SJCRH30 (cell line): ENCODE measurements around the gene TMEM108. TPM values are rescaled to one million over a fixed set of nuclear protein-coding genes. Genes with fewer than 3 reads are reported as not detected.

Source experiments
- DNase-seq, 2 experiments: peaks; one replicate each; pipeline ENCODE4 v3.0.0-alpha.2; 2015 to 2020
- H3K27ac ChIP-seq: fragments of 250-450 bp; sonication (Bioruptor Pico); 2 replicates; pipeline ENCODE4 v1.5.1; 2020; ENCODE audit warnings: mild to moderate bottlenecking, moderate library complexity
- H3K27me3 ChIP-seq: fragments of 250-450 bp; sonication (Bioruptor Pico); 2 replicates; pipeline ENCODE4 v1.5.1; 2020; ENCODE audit warnings: mild to moderate bottlenecking, moderate library complexity
- H3K36me3 ChIP-seq: fragments of 250-450 bp; sonication (Bioruptor Pico); 2 replicates; pipeline ENCODE4 v1.5.1; 2020; ENCODE audit warnings: mild to moderate bottlenecking, moderate library complexity
- H3K4me1 ChIP-seq: fragments of 250-450 bp; sonication (Bioruptor Pico); 2 replicates; pipeline ENCODE4 v1.5.1; 2020; ENCODE audit warnings: mild to moderate bottlenecking, moderate library complexity
- H3K4me3 ChIP-seq: fragments of 250-450 bp; sonication (Bioruptor Pico); 2 replicates; pipeline ENCODE4 v1.5.1; 2020; ENCODE audit warnings: mild to moderate bottlenecking, moderate library complexity
- H3K9me3 ChIP-seq: fragments of 250-450 bp; sonication (Bioruptor Pico); replicated peaks from 2 replicates; pipeline ENCODE4 v1.5.1; 2020; ENCODE audit warnings: mild to moderate bottlenecking, moderate library complexity
- total RNA-seq: library from RNA; depleted of rRNA; stranded (reverse); fragments of >200 nt; shearing (Covaris generic); gene quantifications from 2 replicates; pipeline ENCODE4 v1.2.3, GENCODE V29; 2014

Gene TMEM108
- total RNA-seq, 1 experiment from 2014 or later: 14.1 TPM

DNA sequence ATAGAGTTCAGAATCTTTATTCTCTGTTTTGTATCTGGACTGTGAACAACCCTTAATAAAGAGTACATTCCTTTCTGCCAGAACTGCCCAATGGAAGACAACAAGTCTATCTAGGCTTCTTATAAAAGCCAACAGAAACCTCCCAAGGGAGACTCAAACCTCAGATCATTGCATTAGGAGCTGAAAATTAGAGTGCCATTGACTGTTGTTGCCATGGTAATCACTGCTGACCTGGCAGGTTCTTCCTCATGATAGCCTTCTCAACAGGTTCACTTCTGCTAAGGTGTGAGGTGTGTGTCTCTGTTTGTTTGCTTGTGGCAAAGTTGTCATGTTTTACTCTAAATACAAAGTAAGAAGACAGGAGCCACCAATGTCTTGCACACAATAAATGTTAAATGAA is 79.2 kb downstream of the TMEM108 start:
- DNase-seq: no peak
- no peaks in the 10 kb centered on the region for H3K36me3 ChIP-seq
- H3K9me3 ChIP-seq: no peaks in the 10 kb centered on the region
- no peaks in the 10 kb centered on the region for H3K4me1 ChIP-seq
- no peak overlapping the region for H3K27ac ChIP-seq
- no peak overlapping the region for H3K4me3 ChIP-seq
- no peaks in the 10 kb centered on the region for H3K27me3 ChIP-seq

- no peaks in the 10 kb centered on the region for H3K27me3 ChIP-seq
- no peaks in the 10 kb centered on the region for H3K4me1 ChIP-seq
- H3K27ac ChIP-seq: no peak overlapping the region
- H3K4me3 ChIP-seq: no peak overlapping the region
- no peak for DNase-seq
- H3K36me3 ChIP-seq: no peaks in the 10 kb centered on the region
- no peaks in the 10 kb centered on the region for H3K9me3 ChIP-seq
Measured at GRCh38 chr3:133119176-133119575, 81.0 kb downstream of the TMEM108 start.

GRCh38 chr3:133121450-133121849 is 83.3 kb downstream of the TMEM108 start:
- Histone ChIP-seq H3K27me3 (no peaks in the 10 kb centered on the region), H3K4me1 (no peaks in the 10 kb centered on the region), H3K4me3 (no peak overlapping the region), H3K27ac (no peak overlapping the region), H3K9me3 (no peaks in the 10 kb centered on the region), H3K36me3 (no peaks in the 10 kb centered on the region)
- DNase-seq: no peak

DNA sequence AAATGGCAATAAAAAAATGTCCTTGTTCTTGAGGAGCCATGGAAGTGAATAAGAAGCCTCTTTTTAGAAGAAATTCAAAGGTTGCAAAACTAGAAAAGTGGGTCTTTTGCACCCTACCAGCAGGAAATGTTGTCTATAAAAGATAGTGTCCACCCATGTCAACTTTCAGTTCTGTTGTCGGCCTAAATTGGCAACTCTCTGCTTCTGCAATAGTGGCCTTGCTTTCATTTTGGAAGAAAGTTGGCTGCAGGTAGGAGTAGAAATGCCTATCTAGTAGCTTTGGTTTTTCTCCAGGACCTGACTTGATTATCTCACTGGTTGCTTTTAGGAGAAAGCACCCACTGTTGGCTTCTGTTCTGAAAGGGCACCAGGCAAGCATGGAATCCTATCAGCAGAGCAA is 85.4 kb downstream of the TMEM108 start:
- Histone ChIP-seq H3K4me1 (no peaks in the 10 kb centered on the region), H3K36me3 (no peaks in the 10 kb centered on the region), H3K4me3 (no peak overlapping the region), H3K27me3 (no peaks in the 10 kb centered on the region), H3K9me3 (no peaks in the 10 kb centered on the region), H3K27ac (no peak overlapping the region)
- DNase-seq: no peak

- Histone ChIP-seq H3K36me3 (no peaks in the 10 kb centered on the region), H3K27ac (no peak overlapping the region), H3K4me1 (no peaks in the 10 kb centered on the region), H3K9me3 (no peaks in the 10 kb centered on the region), H3K27me3 (no peaks in the 10 kb centered on the region), H3K4me3 (no peak overlapping the region)
- no peak for DNase-seq
Measured at GRCh38 chr3:133124511-133124910, 86.3 kb downstream of the TMEM108 start.

DNA sequence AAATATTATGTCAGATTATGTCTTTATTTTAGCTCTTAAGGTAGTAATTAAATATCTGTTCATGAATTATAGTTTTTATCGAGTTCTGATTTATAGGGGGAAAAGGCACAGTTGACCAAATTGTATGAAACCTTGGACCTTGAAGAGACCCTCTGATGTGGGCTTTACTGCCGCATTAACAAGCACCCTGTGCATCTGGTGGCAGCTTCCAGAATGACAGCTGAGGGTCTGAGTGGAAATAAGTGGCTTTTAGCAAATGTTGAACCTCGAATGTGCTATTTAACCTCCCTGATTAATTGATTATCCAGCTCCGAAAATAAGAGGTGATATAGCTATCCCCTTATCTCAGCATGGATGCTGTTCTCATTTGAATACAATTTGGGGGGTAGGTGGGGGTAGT is 87.0 kb downstream of the TMEM108 start:
- Histone ChIP-seq H3K27me3 (no peaks in the 10 kb centered on the region), H3K27ac (no peak overlapping the region), H3K9me3 (no peaks in the 10 kb centered on the region), H3K36me3 (no peaks in the 10 kb centered on the region), H3K4me3 (no peak overlapping the region), H3K4me1 (peaks cover 2% of the 10 kb centered on the region; the same call in 1 of the 2 replicates)
- no peak for DNase-seq

GRCh38 chr3:133125802-133126201 is 87.6 kb downstream of the TMEM108 start:
- no peak for DNase-seq
- no peak overlapping the region for H3K27ac ChIP-seq

DNA sequence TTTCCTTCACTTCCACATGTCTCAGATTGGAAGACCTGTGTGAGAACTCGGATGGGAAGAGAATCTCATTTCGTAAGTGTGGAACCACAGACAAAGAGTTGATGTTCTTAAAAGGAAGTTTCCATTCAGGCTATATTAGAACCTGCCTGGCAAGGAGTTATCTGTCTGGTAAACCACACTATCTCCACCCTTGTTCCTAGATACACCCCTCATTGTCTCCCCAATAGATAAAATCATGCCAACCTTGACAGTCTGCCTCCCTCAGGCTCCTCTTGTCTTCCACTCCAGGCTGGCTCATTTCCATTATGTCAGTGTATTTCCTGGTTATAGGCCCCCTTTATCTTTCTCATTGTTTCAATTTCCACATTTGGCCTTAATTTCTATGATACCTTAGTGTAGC is 89.2 kb downstream of the TMEM108 start:
- DNase-seq: no peak

More at GRCh38 chr3:133125802-133126201, 87.6 kb downstream of the TMEM108 start:
- no peaks in the 10 kb centered on the region for H3K27me3 ChIP-seq
- peaks cover 3% of the 10 kb centered on the region; the same call in 1 of the 2 replicates for H3K4me1 ChIP-seq
- H3K36me3 ChIP-seq: 0 out of 2 replicates have a peak, but pooled peaks cover under 1% of the 10 kb centered on the region
- H3K4me3 ChIP-seq: no peak overlapping the region
- no peaks in the 10 kb centered on the region for H3K9me3 ChIP-seq

DNA sequence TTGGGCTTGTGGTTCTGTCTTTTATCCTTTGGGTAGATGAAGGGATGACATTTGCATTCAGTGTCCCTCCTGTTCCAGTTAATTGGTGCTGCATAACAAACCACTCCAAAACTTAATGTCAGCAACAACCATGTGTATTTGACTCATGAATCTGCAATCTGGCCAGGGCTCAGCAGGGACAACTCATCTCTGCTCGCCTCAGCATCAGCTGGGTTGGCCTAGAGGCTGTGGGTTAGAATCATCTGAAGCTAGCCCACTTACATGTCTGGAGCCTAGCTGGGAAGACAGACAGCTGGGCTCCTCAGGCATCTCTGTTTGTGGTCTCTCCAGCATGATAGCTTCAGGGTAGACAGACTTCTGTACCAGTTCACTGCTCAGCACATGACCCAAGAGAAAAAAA is 92.0 kb downstream of the TMEM108 start:
- Histone ChIP-seq H3K4me1 (peaks cover 3% of the 10 kb centered on the region; the same call in 1 of the 2 replicates), H3K27me3 (no peaks in the 10 kb centered on the region), H3K27ac (no peak overlapping the region), H3K9me3 (no peaks in the 10 kb centered on the region), H3K36me3 (0 out of 2 replicates have a peak, but pooled peaks cover 4% of the 10 kb centered on the region), H3K4me3 (no peak overlapping the region)
- peak; percentile 25 to 41 for DNase-seq

More for the DNA sequence above, 89.2 kb downstream of the TMEM108 start:
- no peaks in the 10 kb centered on the region for H3K9me3 ChIP-seq
- 0 out of 2 replicates have a peak, but pooled peaks cover 4% of the 10 kb centered on the region for H3K36me3 ChIP-seq
- H3K4me1 ChIP-seq: peaks cover 3% of the 10 kb centered on the region; the same call in 1 of the 2 replicates
- no peak overlapping the region for H3K27ac ChIP-seq
- H3K27me3 ChIP-seq: no peaks in the 10 kb centered on the region
- no peak overlapping the region for H3K4me3 ChIP-seq

DNA sequence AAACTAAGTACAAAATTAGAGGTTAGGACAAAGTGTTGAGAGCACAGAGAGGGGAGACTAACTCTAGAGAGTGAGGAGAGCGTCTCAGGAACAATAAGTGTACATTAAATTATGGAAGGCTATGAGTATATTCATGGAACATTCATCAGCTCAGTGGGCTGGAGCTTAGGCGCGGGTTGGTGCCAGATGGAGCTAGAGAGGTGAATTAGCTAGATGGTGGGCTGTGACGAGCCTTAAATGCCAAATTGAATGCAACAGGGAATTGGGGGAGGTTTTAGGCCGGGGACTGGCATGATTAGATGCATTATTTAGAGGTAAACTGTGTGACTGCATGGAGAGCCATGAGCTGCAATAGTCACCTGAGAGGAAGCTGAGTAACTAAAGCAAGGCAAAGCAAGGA is 97.1 kb downstream of the TMEM108 start:
- Histone ChIP-seq H3K27ac (no peak overlapping the region), H3K36me3 (0 out of 2 replicates have a peak, but pooled peaks cover 4% of the 10 kb centered on the region), H3K4me1 (peaks cover 20% of the 10 kb centered on the region), H3K4me3 (no peak overlapping the region), H3K9me3 (no peaks in the 10 kb centered on the region), H3K27me3 (no peaks in the 10 kb centered on the region)
- no peak for DNase-seq

DNA sequence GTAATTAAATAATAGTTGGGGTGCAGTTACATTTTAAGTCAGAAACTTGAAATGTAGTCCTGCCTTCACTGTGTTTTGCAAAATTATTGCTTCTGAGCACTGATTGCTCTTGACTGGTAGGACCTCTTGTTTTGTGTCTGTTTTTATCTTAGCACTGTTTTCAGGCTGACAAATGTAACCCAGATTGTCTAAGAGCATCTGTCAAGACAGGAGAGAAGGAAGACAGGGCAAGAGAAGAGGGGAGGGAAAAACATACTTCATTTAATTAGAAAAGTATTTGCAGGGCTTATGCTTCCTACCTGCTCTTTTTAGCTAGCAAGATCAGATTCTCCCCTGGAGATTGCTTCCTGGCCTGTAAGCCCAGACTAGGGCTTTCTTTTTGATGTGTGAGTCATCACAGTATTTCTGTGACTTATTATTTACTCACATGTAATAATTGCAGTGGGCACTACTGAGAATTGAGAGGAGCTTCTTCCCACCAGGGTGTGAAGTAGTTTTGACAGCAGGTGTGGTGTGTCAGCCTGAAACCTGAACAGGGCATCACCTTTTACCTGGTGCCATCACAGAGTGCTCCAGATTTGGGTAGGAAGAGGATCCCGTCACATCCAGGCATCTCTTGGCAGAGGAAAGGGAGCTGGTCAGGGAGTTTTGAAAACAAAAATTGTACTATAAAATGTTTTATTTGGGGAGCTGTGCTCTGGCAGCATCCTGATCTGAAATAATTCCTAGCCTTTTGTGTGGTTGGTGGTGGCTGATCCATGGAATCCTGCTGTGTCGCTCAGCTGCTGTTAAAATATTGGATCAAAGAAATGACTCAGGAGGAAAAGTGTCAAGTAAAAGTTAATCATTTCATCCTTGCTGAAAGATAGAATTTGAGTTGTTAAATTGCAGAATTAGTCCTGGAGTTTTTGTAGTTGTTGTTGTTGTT is 98.2 kb downstream of the TMEM108 start:
- Histone ChIP-seq H3K9me3 (no peaks in the 10 kb centered on the region), H3K4me3 (no peak overlapping the region), H3K4me1 (peaks cover 20% of the 10 kb centered on the region), H3K27me3 (no peaks in the 10 kb centered on the region), H3K36me3 (no peaks in the 10 kb centered on the region), H3K27ac (peak overlapping the region; percentile 85)
- DNase-seq: peak; percentile 16 to 67

GRCh38 chr3:133137042-133137996 is 99.1 kb downstream of the TMEM108 start:
- Histone ChIP-seq H3K36me3 (no peaks in the 10 kb centered on the region), H3K27ac (peak overlapping the region; percentile 85), H3K4me3 (no peak overlapping the region), H3K4me1 (peaks cover 20% of the 10 kb centered on the region), H3K27me3 (no peaks in the 10 kb centered on the region), H3K9me3 (no peaks in the 10 kb centered on the region)
- peak; percentile 18 to 72 for DNase-seq

- Histone ChIP-seq H3K36me3 (no peaks in the 10 kb centered on the region), H3K4me3 (no peak overlapping the region), H3K4me1 (peaks cover 20% of the 10 kb centered on the region), H3K9me3 (no peaks in the 10 kb centered on the region), H3K27ac (peak overlapping the region; percentile 85; the same call in 1 of the 2 replicates), H3K27me3 (no peaks in the 10 kb centered on the region)
- no peak for DNase-seq
Measured at GRCh38 chr3:133138017-133138416, 99.8 kb downstream of the TMEM108 start.

- no peak for DNase-seq
- Histone ChIP-seq H3K4me3 (no peak overlapping the region), H3K36me3 (no peaks in the 10 kb centered on the region; the same call in 1 of the 2 replicates), H3K4me1 (no peaks in the 10 kb centered on the region), H3K27me3 (no peaks in the 10 kb centered on the region), H3K9me3 (no peaks in the 10 kb centered on the region), H3K27ac (no peak overlapping the region)
Measured at GRCh38 chr3:133152056-133152455, 113.9 kb downstream of the TMEM108 start.
